Measurements from ENCODE around the gene MCUR1. TPM values are rescaled to one million over a fixed set of nuclear protein-coding genes. Genes with fewer than 3 reads are reported as not detected.
A peak's percentile ranks its signal among the peaks of the same experiment; 100 is the strongest.

The MCUR1 gene
- total and polyA plus RNA-seq, 2 donors (not counting 1 experiment from before 2014, with no cell fraction given), result 6.3 to 12.4 TPM

DNA sequence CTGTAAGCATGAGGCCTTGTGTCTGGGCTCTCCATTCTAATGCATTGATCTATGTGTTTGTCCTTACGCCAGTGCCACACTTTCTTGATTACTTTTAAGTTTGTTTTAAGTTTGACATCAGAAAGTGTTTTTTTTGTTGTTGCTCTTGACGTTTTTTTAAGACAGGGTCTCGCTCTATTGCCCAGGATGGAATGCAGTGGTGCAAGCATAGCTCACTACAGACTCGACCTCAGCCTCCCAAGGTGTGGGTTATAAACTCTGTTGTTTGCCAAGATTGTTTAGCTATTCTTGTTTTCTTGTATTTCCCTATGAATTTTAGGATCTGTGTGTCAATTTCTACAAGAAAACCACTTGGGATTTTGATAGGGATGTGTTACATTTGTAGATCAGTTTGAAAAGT lies 5.6 kb downstream of the MCUR1 start:
- no peaks in the 10 kb centered on the region for H3K9me3 ChIP-seq (ENCODE audit: control insufficient read depth, insufficient read depth, low read depth, low read length)
- no peak overlapping the region for H3K4me2 ChIP-seq (ENCODE audit: extremely low read depth, insufficient read depth, low read length)
- H3K79me2 ChIP-seq (ENCODE audit: control insufficient read depth, insufficient read depth, low read length), result peaks cover 22% of the 10 kb centered on the region
- no peaks in the 10 kb centered on the region for H3K27me3 ChIP-seq (ENCODE audit: control insufficient read depth, insufficient read depth, low read length)
- no peak for DNase-seq (ENCODE audit: low read depth in 2 of 2)
- no peak overlapping the region for H3K9ac ChIP-seq (ENCODE audit: insufficient read depth, low read length)
- H3K4me3 ChIP-seq (replicated peaks in 1 of 4; ENCODE audit: control extremely low read depth in 1 of 4, insufficient read depth in 1 of 4, low read depth in 3 of 4, low read length in 4 of 4), result no peak overlapping the region
- no peak overlapping the region for H3K27ac ChIP-seq (ENCODE audit: insufficient read depth, low read length)
- no peaks in the 10 kb centered on the region for H3K36me3 ChIP-seq (ENCODE audit: control insufficient read depth, insufficient read depth, low read length)
- no peaks in the 10 kb centered on the region for H3K4me1 ChIP-seq (ENCODE audit: control insufficient read depth, extremely low read depth, insufficient read depth, low read length)
- no peak for TF ChIP-seq EZH2 (IDR thresholded peaks at IDR 0.05; ENCODE audit: low read length, missing control alignments)
- no peaks in the 10 kb centered on the region for H4K20me1 ChIP-seq (ENCODE audit: control insufficient read depth, extremely low read depth, insufficient read depth, low read length)
- H2AFZ ChIP-seq (ENCODE audit: low read length), result no peak overlapping the region

DNA sequence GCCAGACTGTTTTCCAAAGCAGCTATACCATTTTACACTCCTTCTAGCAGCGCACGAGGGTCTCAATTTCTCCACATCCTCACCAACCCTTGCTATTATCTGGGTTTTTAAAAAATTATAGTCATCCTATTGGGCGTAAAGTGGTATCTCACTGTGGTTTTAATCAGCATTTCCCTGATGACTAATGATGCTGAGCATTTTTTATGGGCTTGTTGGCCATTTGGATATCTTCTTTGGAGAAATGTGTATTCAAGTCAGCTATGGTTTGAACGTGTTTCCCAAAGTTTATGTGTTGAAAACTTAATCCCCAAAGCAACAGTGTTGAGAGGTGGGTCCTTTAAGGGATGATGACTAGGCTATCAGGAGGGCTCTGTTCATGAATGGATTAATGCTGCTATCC lies 6.7 kb downstream of the MCUR1 start:
- Histone ChIP-seq H3K27me3 (ENCODE audit: control insufficient read depth, insufficient read depth, low read length) (no peaks in the 10 kb centered on the region), H3K4me3 (replicated peaks in 1 of 4; ENCODE audit: control extremely low read depth in 1 of 4, insufficient read depth in 1 of 4, low read depth in 3 of 4, low read length in 4 of 4) (no peak overlapping the region), H3K9ac (ENCODE audit: insufficient read depth, low read length) (no peak overlapping the region), H3K4me2 (ENCODE audit: extremely low read depth, insufficient read depth, low read length) (no peak overlapping the region), H3K4me1 (ENCODE audit: control insufficient read depth, extremely low read depth, insufficient read depth, low read length) (no peaks in the 10 kb centered on the region), H3K27ac (ENCODE audit: insufficient read depth, low read length) (no peak overlapping the region), H3K36me3 (ENCODE audit: control insufficient read depth, insufficient read depth, low read length) (no peaks in the 10 kb centered on the region), H3K9me3 (ENCODE audit: control insufficient read depth, insufficient read depth, low read depth, low read length) (no peaks in the 10 kb centered on the region), H4K20me1 (ENCODE audit: control insufficient read depth, extremely low read depth, insufficient read depth, low read length) (no peaks in the 10 kb centered on the region), H3K79me2 (ENCODE audit: control insufficient read depth, insufficient read depth, low read length) (peaks cover 17% of the 10 kb centered on the region), H2AFZ (ENCODE audit: low read length) (no peak overlapping the region)
- peak in 1 of 2 donors; percentile 72 for DNase-seq (ENCODE audit: low read depth in 2 of 2)
- TF ChIP-seq, protein P1, sequence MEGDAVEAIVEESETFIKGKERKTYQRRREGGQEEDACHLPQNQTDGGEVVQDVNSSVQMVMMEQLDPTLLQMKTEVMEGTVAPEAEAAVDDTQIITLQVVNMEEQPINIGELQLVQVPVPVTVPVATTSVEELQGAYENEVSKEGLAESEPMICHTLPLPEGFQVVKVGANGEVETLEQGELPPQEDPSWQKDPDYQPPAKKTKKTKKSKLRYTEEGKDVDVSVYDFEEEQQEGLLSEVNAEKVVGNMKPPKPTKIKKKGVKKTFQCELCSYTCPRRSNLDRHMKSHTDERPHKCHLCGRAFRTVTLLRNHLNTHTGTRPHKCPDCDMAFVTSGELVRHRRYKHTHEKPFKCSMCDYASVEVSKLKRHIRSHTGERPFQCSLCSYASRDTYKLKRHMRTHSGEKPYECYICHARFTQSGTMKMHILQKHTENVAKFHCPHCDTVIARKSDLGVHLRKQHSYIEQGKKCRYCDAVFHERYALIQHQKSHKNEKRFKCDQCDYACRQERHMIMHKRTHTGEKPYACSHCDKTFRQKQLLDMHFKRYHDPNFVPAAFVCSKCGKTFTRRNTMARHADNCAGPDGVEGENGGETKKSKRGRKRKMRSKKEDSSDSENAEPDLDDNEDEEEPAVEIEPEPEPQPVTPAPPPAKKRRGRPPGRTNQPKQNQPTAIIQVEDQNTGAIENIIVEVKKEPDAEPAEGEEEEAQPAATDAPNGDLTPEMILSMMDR (conservative IDR thresholded peaks at IDR 0.05 in 1 of 2, IDR thresholded peaks at IDR 0.05 in 1 of 2; ENCODE audit: low read depth in 1 of 2, low read length in 2 of 2), result no peak
- no peak for TF ChIP-seq EZH2 (IDR thresholded peaks at IDR 0.05; ENCODE audit: low read length, missing control alignments)

DNA sequence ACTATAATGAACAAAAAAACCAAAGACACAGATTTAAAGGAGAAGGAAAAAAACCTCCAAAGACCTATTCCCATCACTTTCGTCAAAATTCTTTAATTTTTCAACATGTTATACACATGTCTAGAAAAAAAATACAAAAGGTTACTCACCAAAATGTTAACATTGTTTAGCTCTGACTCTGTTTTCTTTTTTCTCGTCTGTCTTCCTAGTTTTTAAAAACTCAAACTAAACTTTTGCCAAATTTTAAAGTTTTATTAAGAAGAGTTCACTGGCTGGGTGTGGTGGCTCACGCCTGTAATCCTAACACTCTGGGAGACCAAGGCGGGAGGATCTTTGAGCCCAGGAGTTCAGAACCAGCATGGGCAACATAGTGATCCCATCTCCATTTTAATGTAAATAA lies 10.8 kb downstream of the MCUR1 start:
- Histone ChIP-seq H3K4me2 (ENCODE audit: extremely low read depth, insufficient read depth, low read length) (no peak overlapping the region), H3K79me2 (ENCODE audit: control insufficient read depth, insufficient read depth, low read length) (no peaks in the 10 kb centered on the region), H4K20me1 (ENCODE audit: control insufficient read depth, extremely low read depth, insufficient read depth, low read length) (no peaks in the 10 kb centered on the region), H3K27ac (ENCODE audit: insufficient read depth, low read length) (no peak overlapping the region), H3K9ac (ENCODE audit: insufficient read depth, low read length) (no peak overlapping the region), H3K36me3 (ENCODE audit: control insufficient read depth, insufficient read depth, low read length) (peaks cover 6% of the 10 kb centered on the region), H2AFZ (ENCODE audit: low read length) (no peak overlapping the region), H3K9me3 (ENCODE audit: control insufficient read depth, insufficient read depth, low read depth, low read length) (no peaks in the 10 kb centered on the region), H3K4me1 (ENCODE audit: control insufficient read depth, extremely low read depth, insufficient read depth, low read length) (no peaks in the 10 kb centered on the region), H3K4me3 (replicated peaks in 1 of 4; ENCODE audit: control extremely low read depth in 1 of 4, insufficient read depth in 1 of 4, low read depth in 3 of 4, low read length in 4 of 4) (no peak overlapping the region), H3K27me3 (ENCODE audit: control insufficient read depth, insufficient read depth, low read length) (no peaks in the 10 kb centered on the region)
- no peak for DNase-seq (ENCODE audit: low read depth in 2 of 2)
- TF ChIP-seq, protein P1 (conservative IDR thresholded peaks at IDR 0.05 in 1 of 2, IDR thresholded peaks at IDR 0.05 in 1 of 2; ENCODE audit: low read depth in 1 of 2, low read length in 2 of 2), result no peak
- TF ChIP-seq EZH2 (IDR thresholded peaks at IDR 0.05; ENCODE audit: low read length, missing control alignments), result no peak

Data from fibroblast of lung (primary cell).